Measurements from ENCODE around the gene WIPF2.

WIPF2 gene

DNA sequence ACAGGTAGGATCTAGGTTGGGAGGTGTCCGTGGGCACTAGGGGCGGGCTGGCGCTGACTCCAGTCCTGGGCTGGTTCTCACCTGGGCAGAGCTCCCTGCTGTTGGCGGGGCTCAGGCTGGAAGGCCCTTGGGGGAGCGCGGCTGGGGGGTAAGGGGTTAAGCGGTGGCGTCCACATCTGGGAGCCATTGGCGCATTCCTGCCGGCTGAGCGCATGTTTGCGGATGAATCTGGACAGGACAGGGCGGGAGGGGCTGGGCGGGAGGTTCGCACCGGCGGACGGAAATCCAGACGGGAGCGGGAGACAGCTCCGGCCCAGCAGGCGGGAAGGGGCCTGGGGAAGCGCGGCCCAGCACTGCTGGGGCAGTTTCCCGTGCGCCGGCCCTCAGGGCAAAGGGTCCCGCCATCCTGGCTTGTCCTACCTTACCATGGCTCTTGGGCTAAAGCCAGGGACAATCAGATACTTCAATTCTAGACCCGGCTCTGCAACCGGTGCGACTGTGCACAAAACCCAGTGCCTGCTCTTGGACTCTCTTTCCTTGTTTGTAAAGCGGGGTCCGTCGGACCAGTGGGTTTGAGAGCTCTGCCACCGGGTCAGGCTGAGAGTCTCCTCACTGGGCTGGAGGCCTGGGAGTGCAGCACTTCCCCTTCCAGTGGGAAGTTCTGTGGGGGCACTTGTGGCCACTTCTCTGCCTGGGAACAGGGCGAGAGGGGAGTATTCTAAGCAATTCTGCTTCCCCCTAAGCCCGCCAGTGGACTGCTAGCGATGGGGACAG, 97.7 kb downstream of the WIPF2 start:
- TF ChIP-seq, protein P1, sequence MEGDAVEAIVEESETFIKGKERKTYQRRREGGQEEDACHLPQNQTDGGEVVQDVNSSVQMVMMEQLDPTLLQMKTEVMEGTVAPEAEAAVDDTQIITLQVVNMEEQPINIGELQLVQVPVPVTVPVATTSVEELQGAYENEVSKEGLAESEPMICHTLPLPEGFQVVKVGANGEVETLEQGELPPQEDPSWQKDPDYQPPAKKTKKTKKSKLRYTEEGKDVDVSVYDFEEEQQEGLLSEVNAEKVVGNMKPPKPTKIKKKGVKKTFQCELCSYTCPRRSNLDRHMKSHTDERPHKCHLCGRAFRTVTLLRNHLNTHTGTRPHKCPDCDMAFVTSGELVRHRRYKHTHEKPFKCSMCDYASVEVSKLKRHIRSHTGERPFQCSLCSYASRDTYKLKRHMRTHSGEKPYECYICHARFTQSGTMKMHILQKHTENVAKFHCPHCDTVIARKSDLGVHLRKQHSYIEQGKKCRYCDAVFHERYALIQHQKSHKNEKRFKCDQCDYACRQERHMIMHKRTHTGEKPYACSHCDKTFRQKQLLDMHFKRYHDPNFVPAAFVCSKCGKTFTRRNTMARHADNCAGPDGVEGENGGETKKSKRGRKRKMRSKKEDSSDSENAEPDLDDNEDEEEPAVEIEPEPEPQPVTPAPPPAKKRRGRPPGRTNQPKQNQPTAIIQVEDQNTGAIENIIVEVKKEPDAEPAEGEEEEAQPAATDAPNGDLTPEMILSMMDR (conservative IDR thresholded peaks at IDR 0.05; ENCODE audit: low read depth, low read length) = no peak
- DNase-seq (ENCODE audit: low read depth) = no peak
- H3K4me3 ChIP-seq (ENCODE audit: low read length) = peak overlapping the region; percentile 19

DNA sequence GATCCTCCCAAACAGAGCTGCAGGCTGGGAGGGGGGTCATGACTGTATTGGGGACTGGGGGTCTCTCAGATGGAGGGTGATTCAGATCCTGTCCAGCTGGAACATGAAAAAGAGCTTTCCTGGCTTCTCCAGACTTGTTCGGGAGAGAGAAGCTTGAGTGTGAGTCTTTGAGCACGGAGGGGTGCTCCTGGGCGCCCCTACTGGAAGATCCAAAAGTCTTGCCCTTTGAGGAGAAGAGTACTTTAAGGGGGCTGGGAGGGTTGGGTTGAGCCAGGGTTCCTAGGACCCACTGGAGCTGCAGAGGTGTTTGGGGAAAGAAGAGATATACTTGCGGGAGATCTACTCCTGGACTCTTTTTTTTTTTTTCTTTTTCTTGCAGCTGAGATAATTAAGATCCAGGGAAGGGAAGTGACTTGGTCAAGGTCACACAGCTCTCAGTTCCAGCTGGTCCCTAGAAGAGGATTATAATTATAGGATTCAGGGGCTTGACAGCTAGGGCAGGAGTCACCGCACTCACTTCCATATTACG, 98.3 kb downstream of the WIPF2 start:
- no peak for DNase-seq (ENCODE audit: low read depth)
- TF ChIP-seq, protein P1 (conservative IDR thresholded peaks at IDR 0.05; ENCODE audit: low read depth, low read length) = peak; percentile 70
- peak overlapping the region; percentile 57 for H3K4me3 ChIP-seq (ENCODE audit: low read length)

DNA sequence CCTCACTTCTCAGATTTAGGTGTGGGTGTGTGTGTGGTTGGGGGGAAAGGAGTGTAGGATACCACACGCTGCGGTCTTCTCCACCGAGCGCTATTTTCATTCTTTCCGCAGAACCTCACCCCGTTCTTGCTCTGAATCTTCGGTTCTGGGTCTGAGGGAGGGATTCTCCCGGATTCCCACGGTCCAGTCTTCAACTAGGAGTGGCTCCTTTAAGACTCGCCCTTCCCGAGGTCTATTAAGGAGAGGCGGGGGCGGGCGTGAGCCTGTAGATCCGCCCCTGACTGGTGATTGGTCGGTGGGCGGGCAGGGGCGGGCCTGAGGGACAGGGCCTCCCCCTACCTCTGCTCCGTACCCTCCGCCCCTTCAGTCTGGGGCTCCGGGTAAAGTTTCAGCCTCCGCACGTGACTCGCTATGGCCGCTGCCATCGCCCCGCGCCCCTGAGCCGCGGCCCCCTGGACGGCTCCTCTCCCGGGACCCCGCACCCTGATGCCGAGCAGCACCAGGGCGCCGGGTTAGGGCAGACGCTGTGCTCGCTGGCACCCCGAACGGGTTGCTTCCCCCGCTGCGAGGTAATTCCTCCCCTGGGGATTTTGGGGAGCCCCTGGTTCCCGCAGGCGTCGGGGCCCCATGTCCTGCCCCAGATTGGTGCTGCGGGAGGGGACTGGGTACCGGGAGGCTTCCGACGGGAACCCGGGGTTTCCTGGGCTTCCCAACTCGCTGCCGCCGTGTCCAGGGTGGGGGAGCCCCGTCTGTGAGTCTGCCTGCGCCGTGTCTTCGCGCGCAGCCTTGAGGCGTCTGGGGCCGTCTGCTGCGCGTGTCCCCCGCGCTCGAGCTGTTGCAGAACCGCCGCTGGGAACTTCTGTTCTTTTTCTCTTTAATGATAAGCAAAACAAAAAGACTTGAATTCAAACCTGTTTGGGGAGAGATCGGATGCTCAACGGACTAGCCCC, 99.1 kb downstream of the WIPF2 start:
- peak; percentile 88 for DNase-seq (ENCODE audit: low read depth)
- H3K4me3 ChIP-seq (ENCODE audit: low read length) = peak overlapping the region; percentile 87
- TF ChIP-seq, protein P1 (conservative IDR thresholded peaks at IDR 0.05; ENCODE audit: low read depth, low read length) = no peak

DNA sequence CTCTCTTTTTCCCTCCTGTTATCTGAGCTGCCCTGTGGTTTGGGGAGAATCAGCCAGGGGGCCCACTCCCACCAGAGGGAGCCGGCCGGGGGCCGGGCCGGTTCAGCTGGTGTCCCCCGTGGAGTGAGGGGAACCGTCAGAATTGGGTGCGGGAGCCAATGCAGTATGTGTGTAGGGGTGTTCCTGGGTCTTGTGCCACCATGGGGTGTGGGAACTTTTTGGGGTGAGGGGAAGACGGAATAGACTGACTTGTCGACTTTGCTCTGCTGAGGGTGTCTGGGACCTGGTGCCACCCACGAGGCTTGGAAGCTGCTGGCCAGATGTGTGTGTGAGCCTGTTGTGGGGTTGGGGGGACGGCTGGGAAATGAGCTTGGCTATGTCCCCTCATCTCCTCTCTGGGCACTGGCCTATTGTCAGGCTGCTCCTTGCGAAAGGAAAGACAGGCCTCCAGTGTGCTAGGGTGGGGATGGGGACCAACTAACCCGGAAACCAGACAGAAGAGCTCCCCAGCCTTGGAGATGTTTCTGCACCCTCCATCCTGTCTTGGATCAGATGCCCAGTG, 99.8 kb downstream of the WIPF2 start:
- TF ChIP-seq, protein P1 (conservative IDR thresholded peaks at IDR 0.05; ENCODE audit: low read depth, low read length) = peak; percentile 41
- peak overlapping the region; percentile 87 for H3K4me3 ChIP-seq (ENCODE audit: low read length)
- DNase-seq (ENCODE audit: low read depth) = no peak

DNA sequence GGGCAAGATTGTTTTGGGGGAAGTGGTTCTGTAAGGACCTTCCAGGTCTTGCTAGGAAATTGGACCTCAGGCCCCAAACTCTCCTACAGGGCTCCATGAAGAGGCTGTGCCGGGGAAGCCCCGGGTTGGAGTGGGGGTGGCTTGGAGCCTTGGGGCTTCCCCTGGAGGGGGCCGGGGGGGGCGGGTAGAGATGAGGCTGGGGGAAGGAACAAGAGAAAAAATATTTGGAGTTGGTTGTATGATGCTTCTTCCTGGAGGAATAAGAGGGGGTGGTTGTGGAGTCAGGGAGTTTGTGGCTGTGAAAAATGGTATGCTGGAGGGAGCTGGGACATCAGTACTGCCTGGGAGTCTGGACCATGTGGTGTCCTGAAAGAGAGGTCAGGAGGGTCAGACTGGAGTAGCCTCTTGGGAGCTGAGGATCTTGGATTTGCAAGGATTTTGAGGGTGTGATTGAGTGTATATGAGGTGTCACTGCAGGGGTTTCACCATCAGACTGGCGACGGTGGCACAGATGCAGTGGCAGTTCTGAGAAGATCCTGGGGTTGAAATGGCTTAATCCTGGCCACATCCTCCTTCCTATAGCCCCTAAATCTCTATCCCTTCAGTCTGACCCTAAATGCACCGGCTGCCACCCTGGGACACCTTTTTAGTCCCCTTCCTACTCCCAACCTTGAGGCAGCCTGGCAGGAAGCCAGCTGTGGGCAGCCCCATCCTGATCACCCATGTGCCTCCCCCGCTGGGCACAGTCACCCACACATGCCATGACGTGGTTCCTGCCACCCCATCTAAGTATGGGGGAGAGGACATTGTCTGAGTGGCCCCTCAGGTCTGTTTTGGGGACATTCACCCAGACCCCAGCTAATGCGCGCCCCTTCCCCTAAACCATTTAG, 100.8 kb downstream of the WIPF2 start:
- peak overlapping the region; percentile 87 for H3K4me3 ChIP-seq (ENCODE audit: low read length)
- TF ChIP-seq, protein P1 (conservative IDR thresholded peaks at IDR 0.05; ENCODE audit: low read depth, low read length) = no peak
- DNase-seq (ENCODE audit: low read depth) = no peak

All from retinal pigment epithelial cell (primary cell).